ENCODE data around the gene CNGA3.
A peak's percentile ranks its signal among the peaks of the same experiment; 100 is the strongest.
"Not testable (repeated sequence)": the region's sequence is repeated elsewhere in the genome, so short reads cannot be mapped to it uniquely, and the experiment has no call there.

The CNGA3 gene

DNA sequence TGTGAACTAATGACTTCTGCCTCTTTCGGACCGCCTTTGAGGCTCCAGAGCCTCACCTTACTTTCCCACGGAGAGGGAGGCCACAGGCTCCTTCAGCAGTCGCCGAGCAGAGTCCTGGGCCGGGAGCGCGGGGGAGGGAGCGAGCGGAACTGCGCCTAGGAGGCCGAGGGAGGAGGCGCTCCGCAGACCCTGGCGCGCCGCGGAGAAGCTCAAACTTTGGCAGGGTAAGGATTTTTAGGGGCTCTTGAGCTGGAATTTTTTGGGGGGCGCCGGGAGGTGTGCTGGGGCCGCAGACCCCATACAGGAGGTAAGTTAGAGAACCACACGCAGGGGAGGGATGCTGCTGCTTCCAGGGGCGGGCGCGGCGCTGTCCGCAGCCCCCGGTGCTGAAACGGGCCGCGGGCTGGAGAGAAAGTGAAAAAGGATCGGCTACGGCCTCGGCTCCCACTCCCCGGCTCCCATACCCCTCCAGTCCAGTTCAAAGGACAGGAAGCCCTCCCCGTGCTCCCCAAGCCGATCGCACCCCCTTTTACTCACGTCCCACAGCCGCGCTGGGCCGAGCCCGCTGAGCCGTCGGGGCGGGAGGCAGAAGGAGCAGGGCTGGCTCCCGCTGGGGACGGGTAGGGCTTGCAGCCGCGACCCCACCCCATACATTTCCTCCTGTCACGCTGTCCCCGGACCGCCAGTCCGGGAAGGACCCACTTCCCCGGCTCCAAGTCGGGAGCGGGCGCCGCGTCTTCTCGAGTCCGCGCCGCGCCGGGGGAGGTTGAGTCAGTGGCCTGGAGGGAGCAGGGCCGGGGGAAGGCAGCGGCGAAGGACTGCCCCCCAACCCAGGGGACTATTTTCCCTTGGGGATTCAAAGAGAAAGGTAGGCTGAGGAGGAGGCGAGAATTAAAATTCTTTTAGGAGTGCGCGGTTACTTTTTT, at the start of gene CNGA3:
TSS of gene CNGA3 (plus strand) at position 146 of the 926 bp plus-strand sequence. CDS start 23,520 bp downstream, outside the sequence.
- peak; percentile 81 for DNase-seq

DNA sequence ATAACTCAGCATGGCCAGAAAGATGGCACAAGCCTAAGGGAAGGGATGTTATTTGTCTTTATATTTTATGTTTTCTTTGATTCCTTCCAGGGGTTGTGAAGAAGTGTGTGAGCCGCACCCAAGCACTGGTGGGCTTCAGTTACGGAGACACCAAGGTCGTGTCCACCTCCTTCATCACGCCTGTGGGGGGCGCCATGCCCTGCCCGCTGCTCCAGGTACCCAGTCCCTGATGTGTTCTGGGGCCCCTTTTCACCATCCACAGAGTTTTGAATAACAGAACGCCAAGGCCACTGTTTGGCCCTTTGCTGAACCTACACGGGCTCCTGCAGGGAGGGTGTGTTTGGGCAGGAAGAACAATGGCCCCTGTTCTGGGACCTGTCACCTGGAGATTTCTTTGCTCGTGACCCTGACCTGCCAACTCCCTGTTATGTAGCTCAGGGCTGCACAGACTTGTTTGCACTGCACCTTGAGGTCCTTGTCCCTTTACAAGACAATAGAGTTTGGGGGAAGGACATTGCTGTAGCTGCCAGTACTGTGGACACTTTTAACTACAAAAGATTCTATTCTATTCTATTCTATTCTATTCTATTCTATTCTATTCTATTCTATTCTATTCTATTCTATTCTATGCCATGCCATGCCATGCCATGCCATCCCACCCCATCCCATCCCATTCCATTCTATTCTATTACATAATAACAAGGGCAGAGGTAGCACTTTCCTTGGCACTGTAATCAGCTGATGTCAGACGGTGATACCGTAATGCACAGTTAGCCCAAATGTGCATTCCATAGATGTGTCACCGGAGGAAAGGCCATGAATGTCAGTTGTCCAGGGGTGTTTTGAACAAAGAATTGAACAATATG, 48.2 kb upstream of the CNGA3 start:
- no peak for DNase-seq

DNA sequence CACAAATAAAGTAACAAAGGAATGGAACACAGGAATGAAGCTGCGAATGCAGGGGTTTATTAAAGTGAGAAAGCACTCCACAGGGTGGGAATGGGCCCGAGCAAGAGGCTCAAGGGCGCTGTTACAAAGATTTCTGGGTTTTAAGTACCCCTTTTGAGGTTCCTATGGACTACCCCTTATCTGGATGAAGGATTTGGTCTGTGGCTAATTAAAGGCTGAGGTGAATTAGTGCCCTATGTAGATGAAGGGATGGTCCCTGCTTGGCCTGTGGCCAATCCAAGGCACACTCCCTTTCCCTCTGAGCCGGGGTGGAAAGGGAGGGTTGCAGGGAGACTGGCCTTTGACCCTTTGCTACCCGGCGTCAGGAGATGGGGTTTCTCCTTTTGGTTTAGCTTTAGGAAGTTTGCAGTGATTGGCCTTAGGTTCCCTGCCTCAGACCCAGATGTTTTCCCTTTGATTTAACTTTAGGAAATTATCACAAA, 47.5 kb upstream of the CNGA3 start:
- no peak for DNase-seq

DNA sequence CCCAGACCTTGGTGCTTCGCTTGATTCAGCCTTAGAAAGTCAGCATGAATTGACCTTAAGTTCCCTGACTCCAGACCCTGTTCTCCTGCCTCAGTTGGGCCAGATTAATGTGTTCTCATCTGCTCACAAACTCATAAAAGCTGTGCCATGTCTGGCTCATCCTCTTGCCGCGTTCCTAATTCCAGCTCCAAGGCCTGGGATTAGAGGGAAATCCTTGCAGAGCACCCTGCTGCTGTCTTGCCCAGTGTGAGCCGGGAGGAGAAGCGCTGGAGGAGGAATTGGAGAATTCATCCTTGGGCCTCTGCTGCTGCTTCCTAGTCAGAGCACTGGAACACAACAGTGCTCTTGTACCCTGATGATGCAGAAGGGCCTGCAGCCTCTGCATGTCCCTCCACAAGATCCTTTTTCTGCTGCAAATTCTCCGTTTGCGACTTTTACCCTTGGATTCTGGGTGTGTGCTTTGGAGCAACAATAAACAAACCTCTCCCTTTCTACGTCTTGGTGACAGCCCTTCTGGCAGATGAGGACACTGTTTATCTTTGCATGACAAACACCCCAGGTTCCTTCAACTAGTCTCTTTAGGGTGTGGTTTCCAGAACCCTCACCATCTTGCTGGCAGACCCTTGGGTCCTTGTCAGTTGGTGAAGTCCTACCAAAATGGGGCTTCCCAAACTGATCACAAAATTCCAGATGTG, 46.9 kb upstream of the CNGA3 start:
- no peak for DNase-seq

DNA sequence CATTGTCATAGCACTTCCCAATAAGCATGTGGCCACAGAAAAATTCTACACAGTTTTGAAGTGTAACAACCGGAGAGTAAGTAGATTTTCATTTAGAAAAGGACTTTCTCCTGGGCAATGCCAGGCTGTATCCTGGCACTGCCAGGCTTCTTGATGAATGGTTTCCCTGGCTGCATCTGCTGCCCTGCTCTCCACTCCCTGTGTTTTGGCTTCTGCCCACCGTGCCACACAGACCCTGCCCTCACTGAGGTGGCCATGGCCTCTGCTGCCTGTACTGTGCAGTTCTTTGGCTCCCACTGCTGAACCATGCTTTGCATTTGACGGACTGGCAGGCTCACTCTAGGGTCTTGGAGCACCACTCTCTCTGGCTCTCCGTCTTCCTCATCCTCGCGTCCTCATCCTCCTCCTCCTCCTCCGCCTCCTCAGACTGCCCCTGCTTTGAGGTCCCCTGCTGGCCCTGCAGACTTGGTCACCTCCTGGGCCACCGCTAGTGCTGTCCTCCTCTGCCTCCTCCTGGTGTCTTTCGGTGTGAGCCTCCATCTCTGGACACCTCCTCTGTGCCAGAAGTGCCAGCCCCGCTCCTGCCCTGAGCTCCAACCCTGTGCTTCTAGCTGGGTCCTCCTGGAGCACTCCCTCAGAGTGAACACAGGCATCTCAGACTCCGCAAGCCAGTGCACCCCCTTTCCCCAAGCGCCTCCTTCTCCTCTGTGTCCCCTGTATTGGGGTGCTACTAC, 45.9 kb upstream of the CNGA3 start:
- no peak for DNase-seq

DNA sequence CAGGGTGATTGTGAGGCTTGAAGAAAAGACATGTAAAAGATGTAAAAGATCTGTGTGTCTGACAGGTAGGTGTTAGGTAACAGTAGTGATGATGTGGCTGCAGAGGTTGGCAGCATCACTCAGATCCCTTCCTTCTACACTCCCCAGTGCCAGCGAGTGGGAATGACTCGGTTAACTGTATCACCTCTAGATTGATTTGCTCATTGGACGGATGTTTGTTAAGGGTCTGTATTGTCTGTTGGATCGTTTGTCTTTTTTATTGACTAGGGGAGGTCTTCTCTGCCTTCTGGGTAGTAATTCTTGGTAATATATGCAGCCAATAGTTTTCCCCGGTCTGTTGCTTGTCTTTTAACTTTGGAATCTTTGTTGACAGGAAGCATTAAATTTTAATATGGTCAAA, 44.8 kb upstream of the CNGA3 start:
- no peak for DNase-seq

DNA sequence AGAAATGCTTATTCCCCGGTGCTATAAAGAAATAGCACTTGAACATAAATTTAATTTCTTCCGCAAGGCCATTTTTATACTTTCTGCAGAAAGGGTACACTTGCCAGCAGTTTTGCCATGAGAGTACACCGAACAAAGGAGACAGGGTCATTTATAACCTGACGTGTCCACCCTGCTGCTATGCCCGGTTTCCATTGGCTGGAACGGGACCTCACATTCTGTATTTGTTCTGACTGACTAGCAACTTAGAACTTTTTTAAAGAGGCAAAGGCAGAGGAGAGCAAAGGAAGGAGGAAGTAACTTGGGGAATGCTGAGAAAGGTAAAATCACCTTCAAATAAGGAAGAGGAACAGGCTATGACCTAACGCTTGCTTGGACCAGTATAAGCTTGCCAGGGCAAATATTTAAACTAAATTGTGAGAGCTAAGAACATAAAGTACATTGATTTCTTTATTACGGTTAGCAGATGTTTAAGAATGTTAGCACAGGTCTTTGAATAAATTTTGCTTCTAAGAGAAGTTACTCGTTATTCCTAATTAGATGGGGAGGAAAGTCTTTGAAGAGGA, 39.0 kb upstream of the CNGA3 start:
- DNase-seq = not testable (repeated sequence)

DNA sequence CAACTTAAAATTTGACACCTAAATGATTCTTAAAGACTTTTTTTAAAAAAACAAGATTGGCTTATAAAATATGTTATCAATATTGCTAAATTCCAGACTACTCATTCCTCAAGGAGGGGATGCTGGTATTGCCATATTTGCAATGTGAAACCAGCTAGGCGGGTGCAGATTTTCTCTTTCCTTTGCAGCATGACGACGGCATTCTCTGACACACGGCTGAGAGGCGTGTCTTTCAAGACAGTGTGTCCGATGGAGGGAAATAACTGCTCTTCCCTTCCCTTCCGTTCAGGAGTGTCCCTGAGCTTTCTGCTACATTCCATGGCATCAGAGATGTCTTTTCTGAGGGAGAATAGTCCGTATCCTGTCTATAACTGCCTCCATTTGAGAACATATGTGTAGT, 38.2 kb upstream of the CNGA3 start:
- DNase-seq = no peak

DNA sequence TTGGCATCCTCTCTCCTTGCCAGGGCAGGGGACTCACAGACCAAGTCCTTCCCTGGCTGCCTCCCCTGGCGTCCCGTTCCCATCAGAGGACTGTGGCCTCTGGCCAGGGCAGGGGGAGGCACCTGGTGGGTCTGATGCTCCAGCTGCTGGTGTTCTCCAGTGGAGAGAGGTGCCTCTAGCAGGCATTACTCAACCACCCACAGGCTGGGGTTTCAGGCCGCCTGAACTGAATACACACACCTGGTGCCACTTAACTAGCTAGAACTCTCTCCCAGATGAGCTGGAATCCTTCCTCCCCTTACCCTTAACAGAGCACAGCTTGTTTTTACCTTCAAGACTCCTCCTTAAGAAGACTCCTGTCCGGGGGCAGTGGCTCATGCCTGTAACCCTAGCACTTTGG, 37.7 kb upstream of the CNGA3 start:
- no peak for DNase-seq

DNA sequence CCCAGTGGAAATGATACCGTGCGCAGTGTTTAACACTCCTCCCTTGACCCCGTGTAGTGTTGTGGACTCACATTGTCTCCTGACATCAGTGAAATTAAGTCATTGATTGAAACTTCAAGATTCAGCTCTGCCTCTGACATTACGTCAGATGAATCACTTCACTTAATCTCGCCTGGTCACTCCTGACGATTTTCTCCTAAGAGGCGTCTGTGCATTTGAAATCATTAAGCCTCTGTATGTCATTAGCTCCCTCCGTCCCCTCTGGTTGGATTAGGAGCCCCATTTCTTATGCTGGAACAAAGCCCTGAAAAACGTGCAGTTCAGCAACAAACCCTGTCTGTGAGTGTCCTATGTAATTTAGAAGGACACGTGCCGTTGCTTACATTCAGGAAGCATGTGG, 36.7 kb upstream of the CNGA3 start:
- DNase-seq = no peak

DNA sequence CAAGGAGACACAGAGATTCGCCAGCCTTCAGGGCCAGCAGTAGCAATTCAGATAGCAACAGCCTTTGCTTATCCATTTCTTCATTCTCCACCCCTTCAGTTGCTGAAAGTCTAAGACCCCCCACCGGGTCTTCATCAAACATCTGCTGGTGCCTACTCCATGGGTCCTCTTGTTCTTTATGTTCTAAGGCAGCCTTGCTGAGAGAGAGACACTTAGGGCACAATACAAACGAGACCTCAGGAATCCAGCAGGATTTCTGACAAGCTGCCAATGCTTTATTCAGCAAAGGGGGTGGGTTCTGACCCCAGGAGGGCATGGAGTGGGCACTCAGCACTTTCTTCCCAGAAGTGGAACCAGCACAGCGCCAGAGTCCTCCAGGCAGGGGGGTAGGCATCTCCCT, 36.2 kb upstream of the CNGA3 start:
- DNase-seq = peak; percentile 15

DNA sequence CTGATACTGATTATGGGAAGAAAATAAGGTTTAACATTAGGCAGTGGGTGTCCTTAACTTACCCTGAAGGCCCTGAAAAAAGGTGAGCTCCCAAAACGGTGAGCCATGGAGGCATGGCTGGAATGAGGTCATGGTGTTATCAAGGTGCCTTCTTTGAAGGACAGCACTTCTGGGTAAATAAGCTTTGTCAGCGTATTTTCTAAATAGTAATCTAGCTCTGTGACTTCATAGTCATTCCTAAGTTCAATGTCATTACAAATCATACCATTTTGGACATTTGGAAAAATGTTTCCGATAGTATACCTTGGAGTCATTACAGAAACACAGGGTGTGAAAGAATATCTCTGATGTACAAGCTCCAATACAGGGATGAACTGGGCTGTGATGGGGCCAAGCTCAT, 35.2 kb upstream of the CNGA3 start:
- no peak for DNase-seq

DNA sequence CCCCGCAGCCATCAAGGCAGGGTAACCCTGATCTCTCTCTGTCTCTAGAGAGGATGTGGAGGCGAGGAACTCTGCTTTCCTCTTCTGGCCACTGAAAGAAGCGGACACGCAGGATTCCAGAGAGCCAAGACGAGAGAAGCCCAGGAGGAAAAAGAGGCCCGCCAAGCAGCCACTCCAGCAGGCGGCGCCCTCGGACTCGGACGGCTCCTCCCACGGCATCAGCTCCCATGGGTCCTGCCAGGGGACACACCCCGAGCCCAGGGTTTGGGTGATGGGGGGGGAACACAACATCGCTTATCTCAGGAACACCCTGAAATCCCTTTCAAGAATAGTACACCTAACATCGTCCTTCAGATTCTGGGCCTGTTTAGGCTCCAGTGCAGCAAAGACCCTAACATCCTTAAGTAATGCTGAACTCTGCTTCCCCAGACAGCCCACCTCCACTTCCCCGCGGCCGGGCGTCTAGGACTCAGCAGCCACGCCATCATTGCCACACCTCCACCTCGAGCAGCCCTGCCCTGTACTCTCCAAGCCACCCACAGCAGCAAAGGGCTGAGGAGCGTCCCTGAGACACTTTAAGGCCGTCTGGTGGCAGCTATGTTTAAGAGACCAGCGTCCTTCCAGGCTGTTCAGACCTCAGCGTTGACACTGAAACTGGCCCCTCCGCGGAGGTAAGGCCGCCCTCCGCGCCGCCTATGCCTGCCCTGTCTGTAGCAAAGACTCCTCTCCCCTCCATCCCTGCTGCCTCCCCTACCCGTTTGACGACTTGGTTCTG, 34.3 kb upstream of the CNGA3 start:
- no peak for DNase-seq

DNA sequence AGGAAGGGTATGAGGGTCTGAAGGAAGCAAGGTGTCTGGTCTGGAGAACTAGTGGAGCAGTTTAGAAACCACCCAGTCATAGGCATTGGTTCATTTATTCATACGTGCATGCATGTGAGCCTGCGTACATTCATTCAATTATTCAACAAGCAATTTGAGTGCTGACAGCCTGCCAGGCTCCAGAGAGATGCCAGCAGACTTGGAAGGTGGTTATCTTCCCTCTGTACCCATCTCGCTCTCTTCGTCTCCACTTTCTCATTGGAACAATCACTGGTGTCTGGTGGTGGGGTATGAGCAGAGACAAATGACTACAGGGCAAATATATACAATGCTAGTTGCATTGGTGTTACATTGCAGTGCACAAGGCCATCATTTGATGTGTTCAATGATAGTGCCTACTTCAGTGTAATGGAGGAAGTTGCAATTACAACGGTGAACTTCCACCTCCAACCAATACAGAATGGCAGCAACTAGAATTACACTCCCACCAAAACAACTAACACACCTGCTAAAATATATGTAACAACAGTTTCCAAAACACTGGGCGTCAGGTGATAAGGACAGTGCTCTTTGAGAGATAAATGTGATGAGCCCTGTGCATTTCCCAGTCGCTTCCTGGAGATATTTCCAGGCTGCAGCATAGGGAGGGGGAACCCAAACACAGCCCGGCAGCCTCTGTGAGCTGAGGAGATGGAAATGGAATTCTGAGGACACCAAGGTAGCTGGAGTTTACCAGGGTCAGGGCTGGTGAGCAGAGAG, 32.6 kb upstream of the CNGA3 start:
- no peak for DNase-seq

DNA sequence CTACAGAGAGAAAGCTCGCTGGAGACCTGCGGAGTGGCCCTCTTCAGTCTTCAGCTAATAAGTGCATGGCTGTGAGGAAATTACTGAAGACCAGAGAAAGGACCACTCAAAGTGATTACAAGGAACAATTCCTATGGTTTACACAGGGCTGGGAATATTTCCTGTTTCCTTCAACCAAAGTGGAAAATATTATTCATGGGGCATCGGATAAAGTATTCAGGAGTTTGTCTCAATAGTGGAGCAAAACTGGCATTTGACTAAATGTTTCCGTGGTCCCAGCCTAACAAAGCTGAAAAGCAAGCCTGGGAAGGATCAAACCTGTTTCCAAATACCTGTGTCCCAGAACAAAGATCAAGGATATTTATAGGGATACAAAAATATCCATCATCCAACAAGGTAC, 32.0 kb upstream of the CNGA3 start:
- DNase-seq = no peak

DNA sequence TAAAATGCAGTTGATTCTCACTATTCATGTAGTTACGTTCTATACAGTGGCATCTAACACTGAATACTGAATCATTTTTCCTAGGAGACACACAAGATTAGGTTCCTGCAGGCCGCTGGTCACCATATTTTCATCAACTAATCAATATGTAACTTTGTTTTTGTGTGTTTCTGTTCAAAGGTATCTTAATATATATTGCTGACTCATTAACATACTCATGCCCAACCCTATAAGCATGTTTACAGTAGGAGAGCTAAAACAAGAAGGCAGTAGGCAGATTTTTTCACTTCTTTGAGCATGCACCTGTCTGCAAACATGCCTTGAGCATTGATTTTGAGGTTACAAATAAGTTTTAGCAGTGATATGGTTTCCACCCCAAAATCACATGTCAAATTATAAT, 30.3 kb upstream of the CNGA3 start:
- no peak for DNase-seq

DNA sequence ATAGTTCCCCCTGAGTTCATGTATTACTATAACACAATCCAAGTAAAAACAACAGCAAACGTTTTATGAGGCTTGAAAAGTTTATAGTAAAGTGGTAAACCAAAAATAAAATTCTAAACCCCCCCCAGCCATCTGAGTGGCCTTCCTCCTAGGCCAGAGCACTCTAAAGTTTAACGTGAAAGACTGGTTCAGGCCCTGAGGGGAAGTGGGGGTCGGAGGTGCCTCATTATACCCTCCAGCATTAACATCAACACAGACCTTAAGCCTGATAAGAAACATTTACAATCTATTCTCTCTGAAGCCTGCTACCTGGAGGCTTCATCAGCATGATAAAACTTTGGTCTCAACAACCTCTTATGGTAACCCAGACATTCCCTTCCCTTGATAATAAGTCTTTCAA, 29.0 kb upstream of the CNGA3 start:
- no peak for DNase-seq

DNA sequence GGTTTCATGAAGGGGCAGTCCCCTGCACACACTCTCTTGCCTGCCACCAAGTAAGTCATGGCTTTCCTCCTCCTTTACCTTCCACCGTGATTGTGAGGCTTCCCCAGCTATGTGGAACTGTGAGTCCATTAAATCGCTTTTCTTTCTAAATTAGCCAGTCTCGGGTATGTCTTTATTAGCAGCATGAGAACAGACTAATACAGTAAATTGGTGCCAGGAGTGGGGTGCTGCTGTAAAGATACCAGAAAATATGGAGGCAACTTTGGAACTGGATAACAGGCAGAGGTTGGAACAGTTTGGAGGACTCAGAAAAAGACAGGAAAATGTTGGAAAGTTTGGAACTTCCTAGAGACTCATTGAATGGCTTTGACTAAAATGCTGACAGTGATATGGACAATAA, 26.1 kb upstream of the CNGA3 start:
- not testable (repeated sequence) for DNase-seq

DNA sequence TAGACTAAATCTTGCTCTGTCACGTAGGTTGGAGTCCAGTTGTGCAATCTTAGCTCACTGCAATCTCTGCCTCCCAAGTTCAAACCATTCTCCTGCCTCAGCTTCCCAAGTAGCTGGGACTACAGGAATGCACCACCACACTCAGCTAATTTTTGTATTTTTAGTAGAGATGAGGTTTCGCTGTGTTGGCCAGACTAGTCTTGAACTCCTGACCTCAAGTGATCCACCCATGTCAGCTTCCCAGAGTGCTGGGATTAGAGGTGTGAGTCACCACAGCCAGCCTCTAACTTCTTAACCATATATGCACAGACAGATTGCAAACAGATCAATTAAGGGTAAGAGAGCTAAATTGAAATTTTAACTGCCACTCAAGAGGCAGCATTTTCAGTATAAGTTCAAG, 22.1 kb upstream of the CNGA3 start:
- no peak for DNase-seq

DNA sequence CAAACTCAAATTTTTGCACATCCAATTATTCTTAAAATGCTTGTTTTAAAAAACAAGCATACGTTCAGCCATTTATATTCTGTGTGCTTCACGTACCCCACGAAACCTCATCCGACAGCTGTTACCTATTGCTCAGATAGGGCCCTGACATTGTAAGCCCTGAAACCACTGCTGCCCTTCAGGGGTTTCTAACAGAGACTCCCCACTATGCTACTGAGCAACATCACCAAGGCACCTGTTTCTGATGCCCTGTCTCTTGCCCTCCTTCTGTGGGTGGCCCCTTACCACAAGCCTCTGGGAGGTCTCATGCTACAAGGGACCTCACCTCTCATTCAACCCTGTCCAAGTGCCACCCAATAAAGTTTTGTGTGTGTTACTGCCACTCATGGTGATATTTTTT, 18.5 kb upstream of the CNGA3 start:
- no peak for DNase-seq

All from retina (tissue), 1 donor.